Aorta (tissue), 5 donors: ENCODE results near the gene ABCC2. TPM values are rescaled to one million over a fixed set of nuclear protein-coding genes. Genes with fewer than 3 reads are reported as not detected.

Source experiments
- ATAC-seq: fragments of 200-7000 bp; cut with Tn5 transposase; one replicate; pipeline ENCODE4 v1.9.1; 2022; ENCODE audit warnings: moderate library complexity; ENCODE audit not compliant: low FRiP score
- DNase-seq, 2 donors: peaks; one replicate each; pipeline ENCODE4 v3.0.0-alpha.2; 2020
- H3K27ac ChIP-seq, 2 donors: one replicate each; pipeline ENCODE4 v1.5.1; 2013; ENCODE audit warnings: low read length in 2 of 2, mild to moderate bottlenecking in 2 of 2, moderate library complexity in 2 of 2, control low read depth in 1 of 2, inconsistent platforms in 1 of 2, low read depth in 1 of 2
- H3K27me3 ChIP-seq, 2 donors: one replicate each; pipeline ENCODE4 v1.6.1; 2013; ENCODE audit warnings: control low read depth in 1 of 2, low read length in 1 of 2, mild to moderate bottlenecking in 1 of 2, moderate library complexity in 1 of 2; ENCODE audit not compliant: insufficient read depth in 2 of 2, control insufficient read depth in 1 of 2
- H3K36me3 ChIP-seq, 2 donors: one replicate each; pipeline ENCODE4 v1.6.1; 2013; ENCODE audit warnings: control low read depth in 1 of 2, low read length in 1 of 2, mild to moderate bottlenecking in 1 of 2; ENCODE audit not compliant: insufficient read depth in 2 of 2, control insufficient read depth in 1 of 2
- H3K4me1 ChIP-seq, 2 donors: one replicate each; pipeline ENCODE4 v1.6.1; 2013; ENCODE audit warnings: low read length in 2 of 2, control low read depth in 1 of 2, mild to moderate bottlenecking in 1 of 2, moderate library complexity in 1 of 2; ENCODE audit not compliant: insufficient read depth in 2 of 2, control insufficient read depth in 1 of 2
- H3K4me3 ChIP-seq, 2 donors: one replicate each; pipeline ENCODE4 v1.5.1; 2013; ENCODE audit warnings: low read length in 2 of 2, control low read depth in 1 of 2, mild to moderate bottlenecking in 1 of 2
- H3K9me3 ChIP-seq: one replicate; pipeline ENCODE4 v1.6.1; 2013; ENCODE audit warnings: mild to moderate bottlenecking, low read length; ENCODE audit not compliant: control insufficient read depth
- WGBS, 2 donors: extraction: QIAGEN DNeasy Blood & Tissue Kit; methylation state at CpG; one replicate each; pipeline ENCODE4 v1.1.7; 2013; 5-methylcytosine and 5-hydroxymethylcytosine counted together
- intact Hi-C, 2 donors: fragments of 100-400 bp; cut with DNase I; formaldehyde crosslinking; loops; one replicate each; pipeline versions ENCODE4 v1.14.2 to v1.15.0; 2022
- polyA plus RNA-seq, 2 donors: library from polyadenylated mRNA; stranded (reverse); fragments of 200-250 nt; gene quantifications; one replicate each; pipeline ENCODE4 v1.2.3, GENCODE V29; 2013
- total RNA-seq, 2 donors: library from RNA; stranded (reverse); fragmentation: NEBNext Ultra II Directional; extraction: Animal tissue kit (Norgen Biotek cat#: 25700); gene quantifications; one replicate each; pipeline ENCODE4 v1.2.1, GENCODE V29; 2021
- donor health status: healthy with polysubstance abuse.
- donor health status: Bipolar disorder and iron deficiency.
- donor health status: DM: no; HTN: no; CAD: no.
- donor health status: DM: no; HTN: no; CAD: no.
- donor health status: DM: yes; HTN: yes; CAD: no.

ABCC2 gene
- total and polyA plus RNA-seq, 4 donors = 0.33 to 4.5 (median 2.6) TPM

- 94 to 96% methylated on average over 2 of the region's 2 CpGs for WGBS, 2 donors
- no peaks in the 10 kb centered on the region for H3K36me3 ChIP-seq
- H3K27ac ChIP-seq = no peak overlapping the region
- H3K27me3 ChIP-seq = no peaks in the 10 kb centered on the region
- H3K4me3 ChIP-seq = no peak overlapping the region
- H3K4me1 ChIP-seq = no peaks in the 10 kb centered on the region
- no peak for DNase-seq
- ATAC-seq = no peak
- intact Hi-C loops = loop anchor here in 1 of 2 donors (5.0 kb wide), 1 partner anchor 198 kb away; no protein-coding TSS in a partner anchor
- no peaks in the 10 kb centered on the region for H3K9me3 ChIP-seq
Observed at GRCh38 chr10:99849536-99849935, 67.1 kb downstream of the ABCC2 start.

GRCh38 chr10:99850021-99850766 lies 67.8 kb downstream of the ABCC2 start:
- DNase-seq = no peak
- H3K36me3 ChIP-seq = no peaks in the 10 kb centered on the region
- intact Hi-C loops = no loop called here
- H3K4me3 ChIP-seq = no peak overlapping the region
- no peaks in the 10 kb centered on the region for H3K4me1 ChIP-seq
- no peak for ATAC-seq
- whole genome bisulfite sequencing, 2 donors = 63 to 73% methylated on average over 11 of the region's 11 CpGs
- H3K27me3 ChIP-seq = no peaks in the 10 kb centered on the region
- H3K27ac ChIP-seq = no peak overlapping the region
- H3K9me3 ChIP-seq = no peaks in the 10 kb centered on the region

GRCh38 chr10:99850767-99851340 lies 68.4 kb downstream of the ABCC2 start:
- intact Hi-C loops = no loop called here
- no peak for ATAC-seq

GRCh38 chr10:99851825-99852224 lies 69.4 kb downstream of the ABCC2 start:
- no peaks in the 10 kb centered on the region for H3K9me3 ChIP-seq
- intact Hi-C loops = no loop called here
- H3K27me3 ChIP-seq = no peaks in the 10 kb centered on the region
- no peak overlapping the region for H3K27ac ChIP-seq
- no peaks in the 10 kb centered on the region for H3K4me1 ChIP-seq
- H3K36me3 ChIP-seq = no peaks in the 10 kb centered on the region
- DNase-seq = no peak
- 95% methylated on average over 3 of the region's 3 CpGs for WGBS, 2 donors
- ATAC-seq = no peak
- no peak overlapping the region for H3K4me3 ChIP-seq

More at GRCh38 chr10:99850767-99851340, 68.4 kb downstream of the ABCC2 start:
- H3K9me3 ChIP-seq = no peaks in the 10 kb centered on the region
- H3K27me3 ChIP-seq = no peaks in the 10 kb centered on the region
- DNase-seq = no peak
- H3K36me3 ChIP-seq = no peaks in the 10 kb centered on the region
- no peak overlapping the region for H3K4me3 ChIP-seq
- 79 to 83% methylated on average over 5 of the region's 5 CpGs for WGBS, 2 donors
- H3K27ac ChIP-seq = no peak overlapping the region
- no peaks in the 10 kb centered on the region for H3K4me1 ChIP-seq

GRCh38 chr10:99852481-99853213 lies 70.2 kb downstream of the ABCC2 start:
- 56 to 71% methylated on average over 3 of the region's 3 CpGs for WGBS, 2 donors
- ATAC-seq = no peak
- intact Hi-C loops = no loop called here
- Histone ChIP-seq H3K4me1 (no peaks in the 10 kb centered on the region), H3K9me3 (no peaks in the 10 kb centered on the region), H3K27ac (no peak overlapping the region), H3K4me3 (no peak overlapping the region), H3K36me3 (no peaks in the 10 kb centered on the region), H3K27me3 (no peaks in the 10 kb centered on the region)
- no peak for DNase-seq

- H3K4me1 ChIP-seq = no peaks in the 10 kb centered on the region
- ATAC-seq (no peak), DNase-seq (no peak)
- no peak overlapping the region for H3K27ac ChIP-seq
- no peaks in the 10 kb centered on the region for H3K36me3 ChIP-seq
- H3K9me3 ChIP-seq = no peaks in the 10 kb centered on the region
- no peaks in the 10 kb centered on the region for H3K27me3 ChIP-seq
- intact Hi-C loops = no loop called here
- H3K4me3 ChIP-seq = no peak overlapping the region
- 56 to 66% methylated on average over 3 of the region's 3 CpGs for WGBS, 2 donors
Observed at GRCh38 chr10:99853655-99854054, 71.2 kb downstream of the ABCC2 start.

GRCh38 chr10:99854860-99855259 lies 72.4 kb downstream of the ABCC2 start:
- Histone ChIP-seq H3K27me3 (no peaks in the 10 kb centered on the region), H3K36me3 (no peaks in the 10 kb centered on the region), H3K4me1 (no peaks in the 10 kb centered on the region), H3K27ac (no peak overlapping the region), H3K4me3 (no peak overlapping the region), H3K9me3 (no peaks in the 10 kb centered on the region)
- intact Hi-C loops = no loop called here
- ATAC-seq = no peak
- no peak for DNase-seq
- WGBS, 2 donors = 26 to 33% methylated on average over 6 of the region's 6 CpGs

GRCh38 chr10:99855479-99856071 lies 73.1 kb downstream of the ABCC2 start:
- no peak overlapping the region for H3K27ac ChIP-seq
- H3K4me3 ChIP-seq = no peak overlapping the region
- WGBS, 2 donors = 83 to 91% methylated on average over 8 of the region's 8 CpGs
- no peaks in the 10 kb centered on the region for H3K36me3 ChIP-seq
- no peak for ATAC-seq
- no peak for DNase-seq
- no peaks in the 10 kb centered on the region for H3K9me3 ChIP-seq
- H3K27me3 ChIP-seq = no peaks in the 10 kb centered on the region
- intact Hi-C loops = no loop called here
- no peaks in the 10 kb centered on the region for H3K4me1 ChIP-seq
